ENCODE results near the gene CSGALNACT2. TPM values are rescaled to one million over a fixed set of nuclear protein-coding genes. Genes with fewer than 3 reads are reported as not detected.

CSGALNACT2 gene
- total RNA-seq, 1 experiment from 2014 or later: 3.9 TPM

DNA sequence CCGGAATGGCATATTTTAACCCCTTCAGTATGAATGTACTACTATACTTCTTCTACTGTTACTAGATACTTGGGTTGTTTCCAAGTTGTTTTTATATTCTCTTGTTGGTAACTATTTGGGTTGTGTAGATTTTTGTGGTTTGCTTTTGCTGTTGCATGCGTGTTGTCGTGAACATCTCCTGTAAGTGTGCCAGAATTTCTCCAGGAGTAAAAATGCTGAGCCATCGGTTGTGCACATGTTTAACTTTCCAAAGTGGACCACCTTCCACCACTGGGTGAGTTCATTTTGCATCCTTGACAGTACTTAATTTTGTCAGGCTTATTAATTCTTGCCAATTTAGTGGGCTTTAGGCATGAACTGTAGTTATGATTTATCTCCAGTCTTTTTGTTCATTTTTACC is 47.9 kb downstream of the CSGALNACT2 start:
- no peak for DNase-seq (ENCODE audit: low spot score)

DNA sequence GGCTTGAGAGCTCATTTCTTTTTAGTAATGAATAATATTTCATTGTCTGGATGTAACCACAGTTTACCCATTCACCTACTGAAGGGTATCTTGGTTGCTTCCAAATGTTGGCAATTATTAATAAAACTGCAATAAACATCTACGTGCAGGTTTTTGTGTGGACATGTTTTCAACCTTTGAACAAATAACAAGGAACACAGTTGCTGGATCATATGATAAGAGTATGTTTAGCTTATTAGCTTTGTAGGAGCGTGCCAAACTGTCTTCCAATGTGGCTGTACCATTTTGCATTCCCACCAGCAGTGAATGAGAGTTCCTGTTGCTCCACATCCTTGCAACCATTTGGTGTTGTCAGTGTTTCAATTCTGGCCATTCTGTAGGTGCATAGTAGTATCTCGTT is 49.0 kb downstream of the CSGALNACT2 start:
- no peak for DNase-seq (ENCODE audit: low spot score)

DNA sequence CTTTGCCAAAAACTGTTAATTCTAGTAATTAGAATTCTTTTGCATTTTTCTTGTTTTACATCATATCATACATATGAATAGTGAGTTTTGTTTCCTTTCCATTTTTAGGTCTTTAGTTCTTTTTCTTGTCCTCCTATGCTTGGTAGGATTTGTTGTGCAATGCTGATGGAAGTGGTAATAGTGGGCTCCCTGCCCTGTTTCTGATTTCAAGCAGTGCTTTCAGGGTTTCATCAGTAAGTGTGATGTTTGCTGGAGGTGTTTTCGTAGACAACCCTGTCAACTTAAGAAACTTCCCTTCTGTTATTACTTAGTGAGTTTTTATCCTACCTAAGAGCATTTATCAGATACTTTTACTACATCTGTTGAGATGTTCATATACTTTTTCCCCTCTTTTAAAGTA is 50.5 kb downstream of the CSGALNACT2 start:
- no peak for DNase-seq (ENCODE audit: low spot score)

DNA sequence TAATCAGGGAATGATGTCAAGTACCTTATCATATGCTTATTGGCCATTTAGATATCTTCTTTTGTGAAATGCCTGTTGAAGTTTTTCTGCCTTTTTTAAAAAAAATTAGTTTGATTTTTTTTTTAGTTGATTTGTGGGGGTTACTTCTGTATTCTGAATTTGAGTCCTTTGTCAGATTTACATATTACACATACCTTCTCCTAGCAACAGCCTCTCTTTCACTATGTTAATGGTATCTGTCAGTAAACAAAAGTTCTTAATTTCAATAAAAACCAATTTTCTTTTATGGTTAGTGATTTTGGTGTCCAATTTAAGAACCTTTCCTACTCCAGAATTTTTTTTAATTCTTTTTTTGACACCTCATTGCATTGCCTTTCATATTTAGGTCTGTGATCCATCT is 52.0 kb downstream of the CSGALNACT2 start:
- DNase-seq (ENCODE audit: low spot score): no peak

GRCh38 chr10:43190775-43191174 is 52.5 kb downstream of the CSGALNACT2 start:
- DNase-seq (ENCODE audit: low spot score): no peak

DNA sequence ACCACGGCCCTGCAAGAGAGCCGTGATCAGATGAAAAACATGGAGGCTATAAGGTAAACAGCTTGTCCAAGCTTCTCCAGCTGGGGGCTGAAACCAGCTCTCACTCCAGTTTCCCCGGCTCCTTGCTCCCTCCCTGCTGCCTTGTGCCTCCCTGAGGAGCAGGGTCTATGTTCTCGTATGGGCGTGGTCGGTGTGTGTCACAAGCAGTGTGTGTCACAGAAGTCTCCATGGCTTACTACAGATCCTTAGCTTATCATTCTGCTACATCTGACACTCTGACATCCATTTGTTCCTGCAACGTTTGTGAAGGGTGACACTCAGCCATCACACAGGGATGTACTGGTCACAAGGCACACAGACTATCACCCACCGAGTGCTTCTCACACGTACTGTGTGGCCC is 54.6 kb downstream of the CSGALNACT2 start:
- no peak for DNase-seq (ENCODE audit: low spot score)

- no peak for DNase-seq (ENCODE audit: low spot score)
These were observed 55.3 kb downstream of the CSGALNACT2 start for GRCh38 chr10:43193496-43194080.

DNA sequence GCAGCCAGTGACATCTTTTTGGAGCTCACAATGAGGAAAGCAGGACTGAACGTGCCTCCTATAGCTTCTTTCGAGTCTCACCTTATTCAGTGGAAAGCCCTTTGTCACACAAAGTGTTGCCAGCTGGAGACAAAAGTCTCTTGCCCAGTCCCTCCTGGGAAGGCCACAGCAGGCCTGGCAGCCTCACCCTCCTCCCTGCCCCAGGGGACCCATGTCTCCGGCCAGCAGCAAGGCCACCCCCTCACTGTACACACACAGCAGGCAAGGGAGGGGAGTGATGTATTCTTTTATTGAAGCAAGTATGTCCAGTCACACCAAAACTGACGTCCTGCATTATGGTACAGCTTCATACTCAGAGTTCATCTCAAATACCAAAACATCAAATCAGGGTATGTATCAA is 56.0 kb downstream of the CSGALNACT2 start:
- DNase-seq (ENCODE audit: low spot score): no peak

DNA sequence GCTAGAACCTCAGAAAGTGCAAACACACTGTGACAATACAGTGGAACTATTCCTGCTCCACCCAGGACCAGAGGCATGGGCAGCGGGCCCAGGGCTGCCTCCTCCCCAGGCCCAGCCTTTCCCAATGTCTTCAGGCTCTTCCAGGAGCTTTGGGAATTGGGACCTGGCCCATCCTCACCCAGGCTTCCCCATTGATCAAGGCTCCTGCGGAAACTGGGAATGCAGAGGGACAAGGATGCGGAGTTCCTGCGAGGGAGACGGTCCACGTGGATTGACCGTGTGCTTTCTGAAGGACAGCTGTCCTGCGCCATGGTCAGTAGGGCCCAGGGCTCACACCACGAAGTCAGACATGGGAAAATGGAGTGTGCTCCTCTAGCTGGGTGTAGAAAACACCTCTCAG is 56.6 kb downstream of the CSGALNACT2 start:
- DNase-seq (ENCODE audit: low spot score): no peak

DNA sequence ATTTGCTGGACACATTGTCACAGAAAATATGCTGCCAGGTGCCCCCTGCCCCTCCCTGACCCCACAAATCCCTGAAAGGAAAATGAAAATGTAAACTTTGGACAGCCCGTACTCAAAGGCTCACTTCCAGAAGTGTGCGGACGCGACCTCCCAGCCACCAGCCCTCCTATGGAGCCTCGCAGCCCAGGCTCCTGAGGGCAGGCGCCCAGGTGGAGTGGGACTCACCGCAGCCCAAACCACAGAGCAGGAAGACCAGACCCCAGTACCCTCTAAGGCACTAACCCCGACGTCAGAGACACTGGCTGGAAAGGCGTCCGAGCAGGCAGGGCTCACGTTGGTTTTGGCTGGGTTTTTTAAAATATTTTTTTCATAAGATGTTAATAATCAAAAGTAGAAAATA is 57.3 kb downstream of the CSGALNACT2 start:
- DNase-seq (ENCODE audit: low spot score): no peak

DNA sequence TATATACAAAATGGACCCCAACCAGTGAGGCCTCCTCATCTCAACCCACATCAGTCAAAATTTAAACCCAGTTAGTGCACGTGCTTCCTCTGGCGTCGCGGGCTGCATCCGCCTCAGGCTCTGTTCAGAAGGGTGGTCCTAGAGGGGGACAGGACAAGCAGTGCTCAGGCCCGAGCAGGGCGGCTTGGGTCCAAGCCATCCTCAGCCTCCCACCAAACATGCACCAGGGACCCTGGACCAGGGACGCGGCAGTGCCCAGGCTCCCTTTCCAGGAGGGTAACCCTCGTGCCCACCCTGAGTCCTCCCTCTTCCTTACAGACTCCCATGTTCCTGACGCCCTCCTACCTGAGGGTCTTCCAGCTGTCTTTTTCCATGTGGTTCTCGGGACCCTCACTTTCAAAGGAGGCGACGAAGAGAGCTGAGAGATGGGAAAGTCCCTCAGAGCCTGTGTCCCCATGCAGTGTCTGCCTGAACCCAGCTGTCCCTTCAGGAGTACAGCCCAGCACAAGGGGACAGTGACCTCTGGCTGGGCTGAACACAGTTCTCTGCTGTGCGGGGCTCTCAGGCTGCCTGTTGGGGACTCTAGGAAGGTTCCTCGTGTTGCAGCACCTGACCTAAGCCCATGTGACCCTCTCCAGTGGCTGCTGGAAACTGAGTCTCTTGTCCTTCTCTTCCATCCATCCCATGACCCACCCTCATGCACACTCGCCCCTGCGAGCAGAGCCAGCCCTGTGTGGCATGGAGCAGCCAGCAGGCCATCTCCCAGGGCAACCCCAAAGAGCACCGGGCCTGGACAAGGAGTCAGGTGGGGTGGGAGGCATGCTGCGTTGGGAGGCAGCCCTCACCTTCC is 58.1 kb downstream of the CSGALNACT2 start:
- no peak for DNase-seq (ENCODE audit: low spot score)

DNA sequence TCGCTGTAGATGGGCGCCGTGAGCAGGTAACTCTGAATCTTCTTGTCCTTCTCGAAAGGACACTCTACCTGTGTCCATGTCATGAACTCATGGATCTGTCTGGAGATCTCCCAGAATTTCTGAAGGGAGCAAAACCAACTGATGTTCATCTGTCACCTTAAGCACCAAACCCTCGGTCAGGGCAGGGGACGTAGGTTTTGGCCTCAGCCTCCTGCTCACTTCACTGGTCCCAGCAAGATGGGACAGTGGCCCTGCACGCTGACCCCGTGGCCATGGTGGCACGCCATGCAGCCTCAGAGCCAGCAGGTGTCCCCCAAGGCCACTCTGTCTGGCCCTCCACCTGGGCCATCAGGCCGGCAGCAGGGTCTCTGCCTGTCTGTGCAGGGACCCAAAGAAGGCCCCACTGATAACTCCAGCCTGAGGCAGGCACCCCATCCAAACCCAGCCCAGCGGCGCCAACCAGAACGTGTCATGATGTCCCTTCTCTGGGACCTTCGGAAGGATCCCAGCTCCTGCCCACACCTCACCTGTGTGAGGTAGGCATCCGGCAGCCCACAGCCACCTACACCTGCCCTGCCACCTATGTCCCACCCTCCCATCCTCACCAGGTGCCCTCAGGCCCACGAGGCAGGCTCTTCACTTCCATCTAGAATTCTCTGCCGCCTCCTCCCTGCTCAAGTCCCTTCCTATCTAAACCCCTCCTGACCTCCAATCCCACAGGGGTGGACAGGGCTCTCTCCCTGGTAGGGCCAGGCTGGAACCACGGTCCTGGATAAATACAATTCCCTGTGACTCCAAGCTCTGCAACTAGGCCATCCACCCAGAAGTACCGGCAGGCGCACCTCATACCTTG is 59.0 kb downstream of the CSGALNACT2 start:
- no peak for DNase-seq (ENCODE audit: low spot score)

DNA sequence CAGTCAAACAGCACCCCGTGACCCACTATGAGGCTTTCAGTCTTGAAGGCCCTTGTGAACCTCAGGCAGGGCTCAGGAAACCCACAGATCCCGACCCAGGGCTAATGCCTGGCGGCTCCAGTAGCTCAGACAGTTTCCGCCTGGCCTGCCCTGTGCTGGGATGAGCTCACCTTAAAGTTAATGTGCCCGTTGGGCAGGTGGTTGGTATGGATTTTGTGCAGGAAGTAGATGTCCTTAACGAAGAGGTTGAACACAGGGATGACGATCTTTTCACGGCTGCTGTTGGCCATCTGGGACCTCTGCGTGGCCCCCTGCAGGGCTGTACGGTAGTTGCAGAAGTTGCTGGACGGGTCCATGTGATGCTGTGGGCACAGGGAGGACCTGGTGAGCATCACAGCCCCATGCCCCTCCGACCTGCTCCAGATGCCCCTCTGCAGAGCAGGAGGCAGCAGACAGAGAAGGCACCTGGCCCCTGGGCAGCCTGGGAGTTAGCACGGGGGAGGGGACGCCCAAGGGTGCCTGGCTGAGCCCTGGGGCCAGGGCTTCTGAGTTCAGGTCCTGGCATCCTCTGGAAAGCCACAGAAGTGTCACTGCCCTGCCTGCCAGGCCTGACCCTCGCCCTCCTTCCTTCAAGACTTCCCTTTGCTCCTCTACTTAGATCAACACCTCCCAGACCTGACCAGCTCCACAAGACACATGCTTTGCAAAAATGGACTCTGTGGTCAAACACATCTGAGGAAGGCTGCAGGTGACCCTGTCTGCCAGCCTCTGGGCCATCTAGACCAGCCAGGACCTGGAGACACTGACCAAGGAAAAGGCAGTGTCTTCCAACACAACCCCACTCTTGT is 59.8 kb downstream of the CSGALNACT2 start:
- no peak for DNase-seq (ENCODE audit: low spot score)

DNA sequence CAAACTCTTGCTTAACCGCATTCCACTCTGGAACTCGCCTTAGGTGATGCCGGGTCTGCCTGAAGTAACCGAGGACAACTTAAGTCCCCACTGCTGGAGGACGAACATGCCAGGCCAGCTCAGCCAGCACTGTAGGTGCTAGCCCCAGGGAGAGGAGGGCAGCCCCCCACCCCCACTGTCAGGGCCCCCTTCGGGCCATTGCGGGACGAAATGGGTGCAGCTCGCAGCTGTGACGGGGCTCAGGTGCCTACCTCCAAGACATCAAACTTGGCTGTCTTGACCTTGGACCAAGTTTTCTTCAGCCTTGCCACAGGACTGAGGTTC is 60.4 kb downstream of the CSGALNACT2 start:
- DNase-seq (ENCODE audit: low spot score): no peak

- no peak for DNase-seq (ENCODE audit: low spot score)
These were observed 60.9 kb downstream of the CSGALNACT2 start for GRCh38 chr10:43199088-43199683.

- DNase-seq (ENCODE audit: low spot score): no peak
These were observed 61.7 kb downstream of the CSGALNACT2 start for GRCh38 chr10:43199684-43200537.

GRCh38 chr10:43200538-43201390 is 62.5 kb downstream of the CSGALNACT2 start:
- no peak for DNase-seq (ENCODE audit: low spot score)

DNA sequence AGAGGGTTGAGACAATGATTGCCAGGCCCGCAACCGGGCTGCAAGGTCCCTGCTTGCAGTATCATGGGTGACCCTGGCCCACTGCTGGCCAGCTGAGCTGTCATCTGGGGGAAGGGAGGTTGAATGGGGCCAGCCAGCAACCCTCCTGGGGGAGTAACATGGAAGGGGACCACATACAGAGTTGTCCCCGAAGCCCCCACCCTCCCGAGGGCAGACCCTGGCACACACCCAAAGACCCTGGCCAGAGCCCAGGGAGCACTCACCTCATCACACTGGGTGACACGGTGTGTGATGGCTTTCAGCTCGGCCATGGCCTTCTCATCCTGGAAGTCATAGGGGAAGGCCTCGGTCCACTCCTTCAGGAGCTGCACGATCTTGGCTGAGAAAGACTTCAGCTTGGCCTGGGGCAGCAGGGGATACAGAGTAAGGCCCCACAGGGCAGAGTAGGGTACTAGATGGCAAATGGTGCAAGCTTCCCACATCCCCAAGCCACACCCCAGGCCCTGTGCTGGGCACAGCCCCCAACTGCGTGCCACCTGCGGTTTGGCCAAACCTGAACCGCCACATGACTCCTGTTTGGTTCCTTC is 63.4 kb downstream of the CSGALNACT2 start:
- DNase-seq (ENCODE audit: low spot score): no peak

- no peak for DNase-seq (ENCODE audit: low spot score)
These were observed 64.0 kb downstream of the CSGALNACT2 start for GRCh38 chr10:43202224-43202656.
